OCI-LY1 (cell line): ENCODE measurements around the gene ATG9A.
A peak's percentile ranks its signal among the peaks of the same experiment; 100 is the strongest.

ENCODE experiments used
- H2AFZ ChIP-seq: fragments of 200-600 bp; sonication (generic), shearing (Covaris generic); 2 replicates; pipeline ENCODE4 v1.6.0; 2014; ENCODE audit warnings: antibody characterized with exemption, mild to moderate bottlenecking, low read length
- H3F3A ChIP-seq: fragments of 200-600 bp; sonication (generic), shearing (Covaris generic); 2 replicates; pipeline ENCODE4 v1.6.0; 2014; ENCODE audit warnings: mild to moderate bottlenecking, antibody characterized with exemption, low read length, moderate library complexity; ENCODE audit not compliant: insufficient read depth
- H3K27ac ChIP-seq: fragments of 200-600 bp; sonication (generic); 2 replicates; pipeline ENCODE4 v1.5.1; 2014; ENCODE audit warnings: low read length, mixed run types, mild to moderate bottlenecking, low read depth; ENCODE audit not compliant: poor library complexity, severe bottlenecking
- H3K27me3 ChIP-seq: fragments of 200-600 bp; sonication (generic); 2 replicates; pipeline ENCODE4 v1.6.0; 2014; ENCODE audit warnings: antibody characterized with exemption, mild to moderate bottlenecking, low read length, moderate library complexity; ENCODE audit not compliant: insufficient read depth
- H3K36me3 ChIP-seq: fragments of 200-600 bp; sonication (generic); 2 replicates; pipeline ENCODE4 v1.6.1; 2014; ENCODE audit warnings: mild to moderate bottlenecking, antibody characterized with exemption, low read length, moderate library complexity, mixed read lengths; ENCODE audit not compliant: insufficient read depth
- H3K4me1 ChIP-seq: fragments of 200-600 bp; sonication (generic); 2 replicates; pipeline ENCODE4 v1.5.1; 2014; ENCODE audit warnings: mild to moderate bottlenecking, low read length, moderate library complexity; ENCODE audit not compliant: insufficient read depth, severe bottlenecking
- H3K4me2 ChIP-seq: fragments of 200-600 bp; sonication (generic), shearing (Covaris generic); 2 replicates; pipeline ENCODE4 v1.6.1; 2014; ENCODE audit warnings: low read length
- H3K4me3 ChIP-seq: fragments of 200-600 bp; sonication (generic); 2 replicates; pipeline ENCODE4 v1.5.1; 2014; ENCODE audit warnings: low read length, low read depth, mild to moderate bottlenecking, mixed read lengths; ENCODE audit not compliant: poor library complexity, severe bottlenecking
- H3K79me2 ChIP-seq: fragments of 200-600 bp; shearing (Covaris generic); 2 replicates; pipeline ENCODE4 v1.6.1; 2016; ENCODE audit warnings: mixed run types, low read length, mixed read lengths; ENCODE audit not compliant: insufficient read depth
- H3K9ac ChIP-seq: fragments of 200-600 bp; sonication (generic), shearing (Covaris generic); 2 replicates; pipeline ENCODE4 v1.6.1; 2014; ENCODE audit warnings: mild to moderate bottlenecking, low read length, mixed read lengths
- H3K9me2 ChIP-seq: fragments of 200-600 bp; sonication (generic), shearing (Covaris generic); 2 replicates; pipeline ENCODE4 v1.6.1; 2014; ENCODE audit warnings: low read depth, mild to moderate bottlenecking, low read length, mixed read lengths
- H3K9me3 ChIP-seq: fragments of 200-600 bp; shearing (Covaris generic); 2 replicates; pipeline ENCODE4 v1.6.1; 2014; ENCODE audit warnings: low read length, mixed read lengths
- H4K20me1 ChIP-seq: fragments of 200-600 bp; sonication (generic), shearing (Covaris generic); 2 replicates; pipeline ENCODE4 v1.6.0; 2016; ENCODE audit warnings: mild to moderate bottlenecking, low read length; ENCODE audit not compliant: insufficient read depth
- CTCF ChIP-seq: fragments of 200-600 bp; sonication (generic), shearing (Covaris generic); IDR thresholded peaks from 2 replicates; pipeline ENCODE4 v1.5.1; 2017; ENCODE audit warnings: mild to moderate bottlenecking, antibody characterized with exemption, low read length, moderate library complexity, mixed read lengths
- EZH2 ChIP-seq: fragments of 200-600 bp; sonication (generic), shearing (Covaris generic); IDR thresholded peaks from 2 replicates; pipeline ENCODE4 v1.8.0; 2017; ENCODE audit warnings: borderline replicate concordance, mixed run types, mild to moderate bottlenecking, antibody characterized with exemption, low read length, moderate library complexity, mixed read lengths

ATG9A gene

GRCh38 chr2:219234331-219234730 lies 4.9 kb upstream of the ATG9A start:
- H3K9ac ChIP-seq: no peak overlapping the region
- H3K4me3 ChIP-seq: no peak overlapping the region
- no peak overlapping the region for H2AFZ ChIP-seq
- TF ChIP-seq EZH2 (no peak), CTCF (no peak)
- H3K36me3 ChIP-seq: peaks cover 73% of the 10 kb centered on the region
- H3K27ac ChIP-seq: no peak overlapping the region
- H3F3A ChIP-seq: no peaks in the 10 kb centered on the region
- no peaks in the 10 kb centered on the region for H3K27me3 ChIP-seq
- H3K9me2 ChIP-seq: no peaks in the 10 kb centered on the region
- H4K20me1 ChIP-seq: no peaks in the 10 kb centered on the region
- no peak overlapping the region for H3K4me2 ChIP-seq
- no peaks in the 10 kb centered on the region for H3K9me3 ChIP-seq
- no peaks in the 10 kb centered on the region for H3K79me2 ChIP-seq
- H3K4me1 ChIP-seq: peaks cover 9% of the 10 kb centered on the region

- H3F3A ChIP-seq: no peaks in the 10 kb centered on the region
- peak overlapping the region; percentile 87 for H3K4me3 ChIP-seq
- peaks cover 24% of the 10 kb centered on the region for H3K4me1 ChIP-seq
- H4K20me1 ChIP-seq: no peaks in the 10 kb centered on the region
- peaks cover 57% of the 10 kb centered on the region for H3K36me3 ChIP-seq
- H3K4me2 ChIP-seq: peak overlapping the region; percentile 73
- H3K9me2 ChIP-seq: no peaks in the 10 kb centered on the region
- no peaks in the 10 kb centered on the region for H3K27me3 ChIP-seq
- TF ChIP-seq EZH2 (no peak), CTCF (no peak)
- H3K79me2 ChIP-seq: peaks cover 13% of the 10 kb centered on the region
- H3K27ac ChIP-seq: peak overlapping the region; percentile 75
- H3K9ac ChIP-seq: peak overlapping the region; percentile 85
- no peak overlapping the region for H2AFZ ChIP-seq
- no peaks in the 10 kb centered on the region for H3K9me3 ChIP-seq
Observed at GRCh38 chr2:219230059-219230540, 664 bp upstream of the ATG9A start.

DNA sequence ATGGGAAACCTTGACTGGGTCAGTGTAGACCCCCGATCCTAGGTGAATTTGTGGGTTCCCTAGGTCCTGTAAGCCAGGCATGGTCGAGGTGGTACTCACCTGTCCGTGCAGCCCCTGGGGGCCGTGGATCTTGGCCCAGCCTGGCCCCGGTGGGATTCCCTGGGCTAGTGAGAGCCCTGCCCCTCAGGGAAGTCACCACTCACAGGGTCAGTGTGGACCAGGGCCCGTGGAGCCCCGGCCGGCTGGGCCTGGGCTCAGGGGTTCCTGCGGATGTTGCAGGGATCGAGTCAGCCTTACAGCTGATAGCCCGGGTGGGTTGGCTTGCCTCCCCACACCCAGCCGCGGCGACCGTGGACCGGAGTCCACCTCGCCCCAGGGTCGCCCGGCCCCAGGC lies 528 bp downstream of the ATG9A start:
- peak overlapping the region; percentile 99 for H3K4me2 ChIP-seq
- peaks cover 57% of the 10 kb centered on the region for H3K36me3 ChIP-seq
- no peak overlapping the region for H2AFZ ChIP-seq
- H3K4me3 ChIP-seq: peak overlapping the region; percentile 87
- no peaks in the 10 kb centered on the region for H3K9me3 ChIP-seq
- peak overlapping the region; percentile 100 for H3K9ac ChIP-seq
- H3K9me2 ChIP-seq: no peaks in the 10 kb centered on the region
- TF ChIP-seq CTCF (no peak), EZH2 (no peak)
- peaks cover 24% of the 10 kb centered on the region for H3K4me1 ChIP-seq
- peak overlapping the region; percentile 7 for H3K27ac ChIP-seq
- no peaks in the 10 kb centered on the region for H3K27me3 ChIP-seq
- peaks cover 13% of the 10 kb centered on the region for H3K79me2 ChIP-seq
- no peaks in the 10 kb centered on the region for H4K20me1 ChIP-seq
- H3F3A ChIP-seq: no peaks in the 10 kb centered on the region
